GM18505 (cell line): Measurements from ENCODE around the gene NBL1.
"Not testable (repeated sequence)": the region's sequence is repeated elsewhere in the genome, so short reads cannot be mapped to it uniquely, and the experiment has no call there.

ENCODE experiments used
- ATAC-seq: cut with Tn5 transposase; IDR thresholded peaks from one replicate; pipeline ENCODE4 v1.9.1; 2021; ENCODE audit not compliant: unreplicated experiment
- POLR2A ChIP-seq: IDR thresholded peaks from 4 replicates; pipeline ENCODE4 v1.6.1; 2011; ENCODE audit warnings: borderline replicate concordance; ENCODE audit not compliant: insufficient read depth, insufficient read length; ENCODE audit errors: extremely low read depth

NBL1 gene

GRCh38 chr1:19630720-19631395, 13.3 kb upstream of the NBL1 start:
- TF ChIP-seq POLR2A = no peak
- ATAC-seq = no peak

GRCh38 chr1:19632211-19632610, 11.9 kb upstream of the NBL1 start:
- no peak for ATAC-seq
- TF ChIP-seq POLR2A = no peak

- no peak for ATAC-seq
- TF ChIP-seq POLR2A = no peak
Observed at GRCh38 chr1:19633106-19633505, 11.0 kb upstream of the NBL1 start.

GRCh38 chr1:19635064-19635463, 9.0 kb upstream of the NBL1 start:
- ATAC-seq = not testable (repeated sequence)

- ATAC-seq = no peak
- no peak for TF ChIP-seq POLR2A
Observed at GRCh38 chr1:19635646-19636045, 8.5 kb upstream of the NBL1 start.

- TF ChIP-seq POLR2A = no peak
Observed at GRCh38 chr1:19636065-19636464, 8.0 kb upstream of the NBL1 start.

GRCh38 chr1:19636749-19637148, 7.4 kb upstream of the NBL1 start:
- not testable (repeated sequence) for ATAC-seq

More at GRCh38 chr1:19636065-19636464, 8.0 kb upstream of the NBL1 start:
- no peak for ATAC-seq

- ATAC-seq = no peak
- TF ChIP-seq POLR2A = no peak
Observed at GRCh38 chr1:19637606-19638005, 6.5 kb upstream of the NBL1 start.

- ATAC-seq = not testable (repeated sequence)
Observed at GRCh38 chr1:19639228-19639627, 4.9 kb upstream of the NBL1 start.

GRCh38 chr1:19639999-19640362, 4.1 kb upstream of the NBL1 start:
- no peak for ATAC-seq
- TF ChIP-seq POLR2A = no peak

GRCh38 chr1:19640363-19641316, 3.5 kb upstream of the NBL1 start:
- TF ChIP-seq POLR2A = no peak
- ATAC-seq = no peak

- no peak for TF ChIP-seq POLR2A
- no peak for ATAC-seq
Observed at GRCh38 chr1:19643121-19643520, 990 bp upstream of the NBL1 start.

- no peak for TF ChIP-seq POLR2A
- ATAC-seq = no peak
Observed at GRCh38 chr1:19644395-19644680, 227 bp downstream of the NBL1 start.

GRCh38 chr1:19644681-19645410, 735 bp downstream of the NBL1 start:
- TF ChIP-seq POLR2A = no peak
- no peak for ATAC-seq

- no peak for TF ChIP-seq POLR2A
- ATAC-seq = no peak
Observed at GRCh38 chr1:19645411-19646251, 1.5 kb downstream of the NBL1 start.
